WTC11 (cell line): ENCODE data around the gene CSTF1. TPM values are rescaled to one million over a fixed set of nuclear protein-coding genes. Genes with fewer than 3 reads are reported as not detected.

Experiments used
- ATAC-seq: fragments of 200-7000 bp; cut with Tn5 transposase; 2 replicates; pipeline ENCODE4 v1.10.0; 2021; ENCODE audit warnings: mild to moderate bottlenecking, moderate library complexity
- CTCF ChIA-PET: fragments of 300-600 bp; sonication (Branson Sonifier 250); formaldehyde crosslinking; loops from one replicate; lab custom pipeline; 2021; ENCODE audit warnings: antibody characterized with exemption; lab: Charles Lee
- POLR2A ChIA-PET: fragments of 350-600 bp; sonication (Branson Sonifier 250); formaldehyde crosslinking; loops from one replicate; lab custom pipeline; 2021; ENCODE audit warnings: antibody characterized with exemption; lab: Charles Lee
- DNase-seq: peaks from one replicate; pipeline ENCODE4 v3.0.0; 2021; ENCODE audit warnings: low spot score
- H3K27ac Mint-ChIP-seq: 2 replicates; pipeline ENCODE4 v1.8.0; 2021; ENCODE audit warnings: mixed read lengths
- H3K27me3 Mint-ChIP-seq: 2 replicates; pipeline ENCODE4 v1.8.0; 2021; ENCODE audit warnings: low read depth, mild to moderate bottlenecking, moderate library complexity, mixed read lengths
- H3K36me3 Mint-ChIP-seq: 2 replicates; pipeline ENCODE4 v1.8.0; 2021; ENCODE audit warnings: mixed read lengths
- H3K4me1 Mint-ChIP-seq: 2 replicates; pipeline ENCODE4 v1.8.0; 2022; ENCODE audit warnings: mixed read lengths
- H3K4me3 Mint-ChIP-seq: 2 replicates; pipeline ENCODE4 v1.8.0; 2021; ENCODE audit warnings: mild to moderate bottlenecking, moderate library complexity, mixed read lengths
- H3K9me3 Mint-ChIP-seq: 2 replicates; pipeline ENCODE4 v1.8.0; 2021; ENCODE audit warnings: mixed read lengths
- ELF4 ChIP-seq: sonication (generic); formaldehyde crosslinking; IDR thresholded peaks from 2 replicates; pipeline ENCODE4 v1.8.1; 2022; ENCODE audit warnings: low read depth, mild to moderate bottlenecking, moderate library complexity, missing genetic modification reagents
- ESRRA ChIP-seq: sonication (generic); formaldehyde crosslinking; IDR thresholded peaks from 2 replicates; pipeline ENCODE4 v1.8.1; 2022; ENCODE audit warnings: mild to moderate bottlenecking, missing genetic modification reagents, borderline replicate concordance
- GRHL2 ChIP-seq: fragments of 250-450 bp; sonication (Bioruptor Pico); IDR thresholded peaks from 2 replicates; pipeline ENCODE4 v1.8.0; 2022; ENCODE audit warnings: mild to moderate bottlenecking, moderate library complexity; ENCODE audit not compliant: insufficient replicate concordance, severe bottlenecking
- GTF2I ChIP-seq: fragments of 250-450 bp; sonication (Bioruptor Pico); conservative IDR thresholded peaks from 2 replicates; pipeline ENCODE4 v1.4.0; 2021; ENCODE audit warnings: mild to moderate bottlenecking
- HMGA2 ChIP-seq: fragments of 250-450 bp; sonication (Bioruptor Pico); IDR thresholded peaks from 2 replicates; pipeline ENCODE4 v1.4.0; 2021; ENCODE audit warnings: mild to moderate bottlenecking, moderate library complexity
- IRF2 ChIP-seq: sonication (generic); formaldehyde crosslinking; IDR thresholded peaks from 2 replicates; pipeline ENCODE4 v1.8.0; 2022; ENCODE audit warnings: low read depth, missing genetic modification reagents, borderline replicate concordance
- JAZF1 ChIP-seq: fragments of 250-450 bp; sonication (Bioruptor Pico); IDR thresholded peaks from 2 replicates; pipeline ENCODE4 v1.9.0; 2021; ENCODE audit warnings: moderate library complexity, mild to moderate bottlenecking, inconsistent platforms
- NR1H2 ChIP-seq: sonication (generic); formaldehyde crosslinking; IDR thresholded peaks from 2 replicates; pipeline ENCODE4 v1.9.0; 2021; ENCODE audit warnings: mild to moderate bottlenecking, moderate library complexity, missing genetic modification reagents
- OVOL2 ChIP-seq: fragments of 250-450 bp; sonication (Bioruptor Pico); IDR thresholded peaks from 2 replicates; pipeline ENCODE4 v1.9.0; 2021; ENCODE audit warnings: mild to moderate bottlenecking, borderline replicate concordance
- SMAD4 ChIP-seq: sonication (generic); formaldehyde crosslinking; IDR thresholded peaks from 2 replicates; pipeline ENCODE4 v1.8.0; 2022; ENCODE audit warnings: mild to moderate bottlenecking, missing genetic modification reagents
- SOX15 ChIP-seq: fragments of 250-450 bp; sonication (Bioruptor Pico); IDR thresholded peaks from 2 replicates; pipeline ENCODE4 v1.9.0; 2021; ENCODE audit warnings: mild to moderate bottlenecking
- ZBTB21 ChIP-seq: sonication (generic); formaldehyde crosslinking; IDR thresholded peaks from 2 replicates; pipeline ENCODE4 v1.8.1; 2023; ENCODE audit warnings: mild to moderate bottlenecking, missing genetic modification reagents, borderline replicate concordance
- ZNF396 ChIP-seq: fragments of 250-450 bp; sonication (Bioruptor Pico); IDR thresholded peaks from 2 replicates; pipeline ENCODE4 v1.8.0; 2021; ENCODE audit warnings: mild to moderate bottlenecking, moderate library complexity, borderline replicate concordance
- total RNA-seq: library from RNA; stranded (reverse); gene quantifications from 3 replicates; pipeline ENCODE4 v1.2.3, GENCODE V29; 2021
- TF ChIP-seq, protein P1 (sequence below): fragments of 250-450 bp; sonication (Bioruptor Pico); IDR thresholded peaks from 2 replicates; pipeline ENCODE4 v2.1.2; 2022; ENCODE audit warnings: mild to moderate bottlenecking, moderate library complexity
- TF ChIP-seq, protein P2 (sequence below): fragments of 250-450 bp; sonication (Bioruptor Pico); IDR thresholded peaks from 2 replicates; pipeline ENCODE4 v1.8.0; 2021; ENCODE audit warnings: mild to moderate bottlenecking
- TF ChIP-seq, protein P3 (sequence below): sonication (generic); formaldehyde crosslinking; IDR thresholded peaks from 2 replicates; pipeline ENCODE4 v1.8.1; 2023; ENCODE audit warnings: mild to moderate bottlenecking, missing genetic modification reagents, moderate library complexity
- TF ChIP-seq, protein P4 (sequence below): fragments of 250-450 bp; sonication (Bioruptor Pico); IDR thresholded peaks from 2 replicates; pipeline ENCODE4 v1.9.0; 2021; ENCODE audit warnings: mild to moderate bottlenecking
- TF ChIP-seq, protein P5 (sequence below): sonication (generic); formaldehyde crosslinking; IDR thresholded peaks from 2 replicates; pipeline ENCODE4 v1.8.0; 2022; ENCODE audit warnings: mild to moderate bottlenecking, missing genetic modification reagents
- TF ChIP-seq, protein P6 (sequence below): sonication (generic); formaldehyde crosslinking; IDR thresholded peaks from 2 replicates; pipeline ENCODE4 v1.8.1; 2023; ENCODE audit warnings: mild to moderate bottlenecking, missing genetic modification reagents
- TF ChIP-seq, protein P7 (sequence below): sonication (generic); formaldehyde crosslinking; IDR thresholded peaks from 2 replicates; pipeline ENCODE4 v1.8.1; 2022; ENCODE audit warnings: mild to moderate bottlenecking, missing genetic modification reagents, moderate library complexity, borderline replicate concordance

The CSTF1 gene
- total RNA-seq, 1 experiment from 2014 or later = 58.5 TPM

DNA sequence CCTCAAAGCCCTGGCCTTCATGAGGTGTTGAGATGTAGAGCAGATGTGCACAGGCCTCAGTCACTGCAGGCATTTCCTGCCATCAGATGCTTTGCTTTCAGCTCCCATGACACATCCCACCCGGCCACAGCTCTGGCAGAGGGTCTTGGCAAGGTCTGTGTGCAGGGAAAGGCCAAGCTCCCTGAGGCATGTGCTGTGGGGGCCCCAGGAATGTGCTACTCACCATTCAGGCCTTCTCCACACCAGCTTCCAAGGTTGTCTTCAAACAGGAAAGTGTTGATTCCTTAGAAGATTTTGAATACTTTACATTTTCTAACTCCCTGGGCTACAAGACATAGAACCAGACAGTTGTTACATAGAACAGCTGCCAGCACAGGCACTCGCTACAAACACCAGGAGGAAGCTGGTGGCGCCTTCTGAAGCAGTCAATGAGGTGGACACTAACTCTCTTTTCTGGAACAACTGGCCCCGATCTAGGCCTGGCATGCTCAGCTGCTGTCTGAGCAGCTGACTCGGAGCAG lies 47.4 kb downstream of the CSTF1 start (continued):
- TF ChIP-seq, protein P1, sequence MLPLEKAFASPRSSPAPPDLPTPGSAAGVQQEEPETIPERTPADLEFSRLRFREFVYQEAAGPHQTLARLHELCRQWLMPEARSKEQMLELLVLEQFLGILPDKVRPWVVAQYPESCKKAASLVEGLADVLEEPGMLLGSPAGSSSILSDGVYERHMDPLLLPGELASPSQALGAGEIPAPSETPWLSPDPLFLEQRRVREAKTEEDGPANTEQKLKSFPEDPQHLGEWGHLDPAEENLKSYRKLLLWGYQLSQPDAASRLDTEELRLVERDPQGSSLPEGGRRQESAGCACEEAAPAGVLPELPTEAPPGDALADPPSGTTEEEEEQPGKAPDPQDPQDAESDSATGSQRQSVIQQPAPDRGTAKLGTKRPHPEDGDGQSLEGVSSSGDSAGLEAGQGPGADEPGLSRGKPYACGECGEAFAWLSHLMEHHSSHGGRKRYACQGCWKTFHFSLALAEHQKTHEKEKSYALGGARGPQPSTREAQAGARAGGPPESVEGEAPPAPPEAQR = no peak

DNA sequence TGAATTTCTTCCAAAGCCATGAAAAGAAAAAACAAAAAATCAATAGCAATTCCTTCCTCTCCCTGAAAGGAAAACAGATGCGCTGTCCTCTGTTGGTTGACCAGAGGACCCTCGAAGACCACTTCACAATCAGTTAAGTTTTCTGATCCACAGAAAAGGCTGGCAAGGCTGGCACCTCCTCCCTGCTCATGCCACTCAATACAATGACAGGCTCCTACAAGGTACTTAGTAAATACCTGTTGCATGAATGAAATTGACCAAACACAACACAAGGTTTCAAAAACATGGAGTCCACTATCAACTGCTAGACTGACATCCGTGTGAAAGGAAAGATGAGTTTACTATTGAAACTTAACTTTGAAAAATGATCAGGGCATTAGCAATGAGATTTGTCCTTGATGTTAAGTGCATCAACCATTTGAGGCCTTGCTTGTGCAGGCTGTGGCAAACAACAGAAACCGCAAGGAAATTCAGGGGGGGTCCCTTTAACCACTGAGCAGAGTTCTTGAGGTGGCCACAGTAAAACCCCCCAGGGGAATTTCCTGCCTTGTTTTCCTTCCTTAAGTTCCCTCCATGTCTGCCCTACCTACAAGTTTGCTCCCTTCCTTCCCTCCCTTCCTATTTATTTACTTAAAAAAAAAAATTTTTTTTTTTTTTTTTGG lies 48.0 kb downstream of the CSTF1 start:
- ChIA-PET POLR2A (no interaction called here), CTCF (no interaction called here)
- ATAC-seq = no peak
- H3K9me3 Mint-ChIP-seq = no peaks in the 10 kb centered on the region
- TF ChIP-seq, protein P2, sequence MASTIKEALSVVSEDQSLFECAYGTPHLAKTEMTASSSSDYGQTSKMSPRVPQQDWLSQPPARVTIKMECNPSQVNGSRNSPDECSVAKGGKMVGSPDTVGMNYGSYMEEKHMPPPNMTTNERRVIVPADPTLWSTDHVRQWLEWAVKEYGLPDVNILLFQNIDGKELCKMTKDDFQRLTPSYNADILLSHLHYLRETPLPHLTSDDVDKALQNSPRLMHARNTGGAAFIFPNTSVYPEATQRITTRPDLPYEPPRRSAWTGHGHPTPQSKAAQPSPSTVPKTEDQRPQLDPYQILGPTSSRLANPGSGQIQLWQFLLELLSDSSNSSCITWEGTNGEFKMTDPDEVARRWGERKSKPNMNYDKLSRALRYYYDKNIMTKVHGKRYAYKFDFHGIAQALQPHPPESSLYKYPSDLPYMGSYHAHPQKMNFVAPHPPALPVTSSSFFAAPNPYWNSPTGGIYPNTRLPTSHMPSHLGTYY (CRISPR knock-in tag) = no peak
- TF ChIP-seq, protein P1 = no peak
- TF ChIP-seq, protein P3, sequence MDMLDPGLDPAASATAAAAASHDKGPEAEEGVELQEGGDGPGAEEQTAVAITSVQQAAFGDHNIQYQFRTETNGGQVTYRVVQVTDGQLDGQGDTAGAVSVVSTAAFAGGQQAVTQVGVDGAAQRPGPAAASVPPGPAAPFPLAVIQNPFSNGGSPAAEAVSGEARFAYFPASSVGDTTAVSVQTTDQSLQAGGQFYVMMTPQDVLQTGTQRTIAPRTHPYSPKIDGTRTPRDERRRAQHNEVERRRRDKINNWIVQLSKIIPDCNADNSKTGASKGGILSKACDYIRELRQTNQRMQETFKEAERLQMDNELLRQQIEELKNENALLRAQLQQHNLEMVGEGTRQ (CRISPR knock-in tag) = no peak
- TF ChIP-seq HMGA2 (CRISPR knock-in tag) (no peak), ZNF396 (CRISPR knock-in tag) (no peak), OVOL2 (CRISPR knock-in tag) (no peak), GTF2I (CRISPR knock-in tag) (no peak), NR1H2 (CRISPR knock-in tag) (no peak), ESRRA (no peak), SOX15 (CRISPR knock-in tag) (no peak), IRF2 (CRISPR knock-in tag) (no peak), GRHL2 (CRISPR knock-in tag) (no peak), ZBTB21 (CRISPR knock-in tag) (no peak), SMAD4 (CRISPR knock-in tag) (no peak), JAZF1 (no peak), ELF4 (CRISPR knock-in tag) (no peak)
- TF ChIP-seq, protein P4, sequence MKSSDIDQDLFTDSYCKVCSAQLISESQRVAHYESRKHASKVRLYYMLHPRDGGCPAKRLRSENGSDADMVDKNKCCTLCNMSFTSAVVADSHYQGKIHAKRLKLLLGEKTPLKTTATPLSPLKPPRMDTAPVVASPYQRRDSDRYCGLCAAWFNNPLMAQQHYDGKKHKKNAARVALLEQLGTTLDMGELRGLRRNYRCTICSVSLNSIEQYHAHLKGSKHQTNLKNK (CRISPR knock-in tag) = no peak
- TF ChIP-seq, protein P5, sequence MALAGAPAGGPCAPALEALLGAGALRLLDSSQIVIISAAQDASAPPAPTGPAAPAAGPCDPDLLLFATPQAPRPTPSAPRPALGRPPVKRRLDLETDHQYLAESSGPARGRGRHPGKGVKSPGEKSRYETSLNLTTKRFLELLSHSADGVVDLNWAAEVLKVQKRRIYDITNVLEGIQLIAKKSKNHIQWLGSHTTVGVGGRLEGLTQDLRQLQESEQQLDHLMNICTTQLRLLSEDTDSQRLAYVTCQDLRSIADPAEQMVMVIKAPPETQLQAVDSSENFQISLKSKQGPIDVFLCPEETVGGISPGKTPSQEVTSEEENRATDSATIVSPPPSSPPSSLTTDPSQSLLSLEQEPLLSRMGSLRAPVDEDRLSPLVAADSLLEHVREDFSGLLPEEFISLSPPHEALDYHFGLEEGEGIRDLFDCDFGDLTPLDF (CRISPR knock-in tag) = no peak
- TF ChIP-seq, protein P6, sequence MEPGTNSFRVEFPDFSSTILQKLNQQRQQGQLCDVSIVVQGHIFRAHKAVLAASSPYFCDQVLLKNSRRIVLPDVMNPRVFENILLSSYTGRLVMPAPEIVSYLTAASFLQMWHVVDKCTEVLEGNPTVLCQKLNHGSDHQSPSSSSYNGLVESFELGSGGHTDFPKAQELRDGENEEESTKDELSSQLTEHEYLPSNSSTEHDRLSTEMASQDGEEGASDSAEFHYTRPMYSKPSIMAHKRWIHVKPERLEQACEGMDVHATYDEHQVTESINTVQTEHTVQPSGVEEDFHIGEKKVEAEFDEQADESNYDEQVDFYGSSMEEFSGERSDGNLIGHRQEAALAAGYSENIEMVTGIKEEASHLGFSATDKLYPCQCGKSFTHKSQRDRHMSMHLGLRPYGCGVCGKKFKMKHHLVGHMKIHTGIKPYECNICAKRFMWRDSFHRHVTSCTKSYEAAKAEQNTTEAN (CRISPR knock-in tag) = no peak
- TF ChIP-seq, protein P7, sequence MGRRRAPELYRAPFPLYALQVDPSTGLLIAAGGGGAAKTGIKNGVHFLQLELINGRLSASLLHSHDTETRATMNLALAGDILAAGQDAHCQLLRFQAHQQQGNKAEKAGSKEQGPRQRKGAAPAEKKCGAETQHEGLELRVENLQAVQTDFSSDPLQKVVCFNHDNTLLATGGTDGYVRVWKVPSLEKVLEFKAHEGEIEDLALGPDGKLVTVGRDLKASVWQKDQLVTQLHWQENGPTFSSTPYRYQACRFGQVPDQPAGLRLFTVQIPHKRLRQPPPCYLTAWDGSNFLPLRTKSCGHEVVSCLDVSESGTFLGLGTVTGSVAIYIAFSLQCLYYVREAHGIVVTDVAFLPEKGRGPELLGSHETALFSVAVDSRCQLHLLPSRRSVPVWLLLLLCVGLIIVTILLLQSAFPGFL (CRISPR knock-in tag) = no peak
- TF ChIP-seq, all 79 proteins: peak for 0
- DNase-seq = no peak
- no peak overlapping the region for H3K27ac Mint-ChIP-seq
- no peaks in the 10 kb centered on the region for H3K4me1 Mint-ChIP-seq
- H3K4me3 Mint-ChIP-seq = no peak overlapping the region
- H3K27me3 Mint-ChIP-seq = peaks cover 6% of the 10 kb centered on the region
- no peaks in the 10 kb centered on the region for H3K36me3 Mint-ChIP-seq
